Skin of body (tissue), 2 donors: ENCODE results near the gene SHKBP1. TPM values are rescaled to one million over a fixed set of nuclear protein-coding genes. Genes with fewer than 3 reads are reported as not detected.
"Not testable (repeated sequence)": the region's sequence is repeated elsewhere in the genome, so short reads cannot be mapped to it uniquely, and the experiment has no call there.

Source experiments
- DNase-seq: peaks from one replicate; lab custom pipeline; 2025; lab: John Stamatoyannopoulos, UW
- total RNA-seq: library from RNA; depleted of rRNA; stranded (reverse); fragments of >200 nt; gene quantifications from one replicate; pipeline ENCODE4 v1.2.3, GENCODE V29; 2014

Gene SHKBP1, protein sequence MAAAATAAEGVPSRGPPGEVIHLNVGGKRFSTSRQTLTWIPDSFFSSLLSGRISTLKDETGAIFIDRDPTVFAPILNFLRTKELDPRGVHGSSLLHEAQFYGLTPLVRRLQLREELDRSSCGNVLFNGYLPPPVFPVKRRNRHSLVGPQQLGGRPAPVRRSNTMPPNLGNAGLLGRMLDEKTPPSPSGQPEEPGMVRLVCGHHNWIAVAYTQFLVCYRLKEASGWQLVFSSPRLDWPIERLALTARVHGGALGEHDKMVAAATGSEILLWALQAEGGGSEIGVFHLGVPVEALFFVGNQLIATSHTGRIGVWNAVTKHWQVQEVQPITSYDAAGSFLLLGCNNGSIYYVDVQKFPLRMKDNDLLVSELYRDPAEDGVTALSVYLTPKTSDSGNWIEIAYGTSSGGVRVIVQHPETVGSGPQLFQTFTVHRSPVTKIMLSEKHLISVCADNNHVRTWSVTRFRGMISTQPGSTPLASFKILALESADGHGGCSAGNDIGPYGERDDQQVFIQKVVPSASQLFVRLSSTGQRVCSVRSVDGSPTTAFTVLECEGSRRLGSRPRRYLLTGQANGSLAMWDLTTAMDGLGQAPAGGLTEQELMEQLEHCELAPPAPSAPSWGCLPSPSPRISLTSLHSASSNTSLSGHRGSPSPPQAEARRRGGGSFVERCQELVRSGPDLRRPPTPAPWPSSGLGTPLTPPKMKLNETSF
- 12.3 TPM for total RNA-seq

DNA sequence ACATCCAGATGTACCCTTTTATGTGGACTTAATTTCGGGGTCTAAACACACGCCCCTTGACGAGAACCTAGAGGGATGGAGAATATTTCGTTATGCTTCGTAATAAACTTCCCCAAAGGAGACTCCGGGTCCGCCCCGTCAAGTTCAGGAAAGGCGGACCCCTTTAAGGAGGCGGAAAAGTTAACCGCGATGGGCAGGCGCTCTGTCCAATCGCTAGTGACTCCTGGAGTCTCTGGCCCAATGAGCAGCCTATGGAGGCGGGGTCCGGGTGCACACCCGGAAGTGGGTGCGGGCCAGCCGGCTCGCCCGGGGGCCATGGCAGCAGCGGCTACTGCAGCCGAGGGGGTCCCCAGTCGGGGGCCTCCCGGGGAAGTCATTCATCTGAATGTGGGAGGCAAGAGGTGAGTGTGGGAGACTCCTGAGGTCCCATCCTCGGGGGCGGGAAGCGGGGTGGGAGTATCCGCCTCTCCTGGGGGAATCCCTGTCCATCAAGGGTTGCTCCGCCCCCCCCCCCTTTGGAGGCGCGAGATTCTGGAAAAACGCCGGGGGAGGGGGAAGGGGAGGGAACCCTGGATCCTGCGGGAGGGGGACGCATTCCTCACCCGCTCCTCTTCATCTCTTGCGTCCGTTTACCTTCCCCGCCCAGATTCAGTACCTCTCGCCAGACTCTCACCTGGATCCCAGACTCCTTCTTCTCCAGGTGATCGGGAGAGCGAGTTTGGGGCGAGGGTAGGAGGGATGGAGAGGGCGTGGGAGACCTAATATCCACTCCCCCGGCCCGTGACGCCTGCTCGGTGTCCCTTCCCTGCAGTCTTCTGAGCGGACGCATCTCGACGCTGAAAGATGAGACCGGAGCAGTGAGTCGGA lies at the start of gene SHKBP1:
TSS of gene SHKBP1 (plus strand) at position 289 of the 867 bp plus-strand sequence. CDS start at position 316, 27 bp downstream.
- peak; percentile 93 for DNase-seq

DNA sequence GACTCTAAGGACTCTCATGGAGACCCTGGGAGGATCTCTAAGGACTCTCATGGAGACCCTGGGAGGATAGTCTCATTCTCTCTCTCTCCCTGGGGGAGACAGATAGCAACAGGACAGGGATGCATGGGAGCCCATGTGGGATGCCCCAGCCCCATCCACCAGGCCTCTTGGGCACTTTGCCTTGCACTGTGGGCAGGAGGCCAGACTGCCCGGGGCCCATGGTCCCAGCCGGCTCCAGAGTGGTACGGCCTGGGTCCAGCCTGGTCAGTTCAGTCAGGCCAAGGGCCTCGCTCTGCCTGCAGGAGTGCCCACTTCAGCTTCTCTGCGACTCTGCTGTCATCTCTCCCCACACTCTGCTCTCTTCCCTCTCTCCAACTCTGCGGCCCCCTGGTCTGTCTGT lies 48.6 kb upstream of the SHKBP1 start:
- DNase-seq: no peak

DNA sequence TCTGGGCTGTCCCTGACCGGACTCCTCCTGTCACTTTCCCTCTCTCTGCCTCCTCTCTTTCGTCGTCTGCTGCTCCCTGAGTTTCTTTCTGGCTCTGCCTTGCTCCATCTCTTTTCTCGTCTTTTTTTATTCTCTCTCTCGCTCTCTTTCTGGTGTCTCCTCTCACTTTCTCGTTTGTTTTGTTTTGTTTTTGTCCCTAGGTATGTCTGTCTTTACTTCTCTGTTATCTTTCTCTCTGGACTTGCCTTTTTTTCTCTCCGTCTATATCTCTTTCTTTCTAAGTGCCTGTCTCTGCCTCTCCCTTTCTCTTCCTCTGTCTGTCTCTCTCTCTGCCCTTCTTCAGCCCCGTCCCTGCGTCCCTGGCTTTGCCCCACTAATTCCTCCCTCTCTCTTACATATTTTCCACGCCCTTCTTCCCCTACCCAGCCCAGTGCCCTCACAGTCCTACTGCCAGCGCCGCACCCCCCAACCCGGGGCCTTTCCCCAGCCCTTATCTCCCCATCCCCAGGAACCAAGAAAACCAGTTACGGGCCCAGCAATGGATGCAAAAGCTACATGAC lies 48.1 kb upstream of the SHKBP1 start:
- DNase-seq: no peak

DNA sequence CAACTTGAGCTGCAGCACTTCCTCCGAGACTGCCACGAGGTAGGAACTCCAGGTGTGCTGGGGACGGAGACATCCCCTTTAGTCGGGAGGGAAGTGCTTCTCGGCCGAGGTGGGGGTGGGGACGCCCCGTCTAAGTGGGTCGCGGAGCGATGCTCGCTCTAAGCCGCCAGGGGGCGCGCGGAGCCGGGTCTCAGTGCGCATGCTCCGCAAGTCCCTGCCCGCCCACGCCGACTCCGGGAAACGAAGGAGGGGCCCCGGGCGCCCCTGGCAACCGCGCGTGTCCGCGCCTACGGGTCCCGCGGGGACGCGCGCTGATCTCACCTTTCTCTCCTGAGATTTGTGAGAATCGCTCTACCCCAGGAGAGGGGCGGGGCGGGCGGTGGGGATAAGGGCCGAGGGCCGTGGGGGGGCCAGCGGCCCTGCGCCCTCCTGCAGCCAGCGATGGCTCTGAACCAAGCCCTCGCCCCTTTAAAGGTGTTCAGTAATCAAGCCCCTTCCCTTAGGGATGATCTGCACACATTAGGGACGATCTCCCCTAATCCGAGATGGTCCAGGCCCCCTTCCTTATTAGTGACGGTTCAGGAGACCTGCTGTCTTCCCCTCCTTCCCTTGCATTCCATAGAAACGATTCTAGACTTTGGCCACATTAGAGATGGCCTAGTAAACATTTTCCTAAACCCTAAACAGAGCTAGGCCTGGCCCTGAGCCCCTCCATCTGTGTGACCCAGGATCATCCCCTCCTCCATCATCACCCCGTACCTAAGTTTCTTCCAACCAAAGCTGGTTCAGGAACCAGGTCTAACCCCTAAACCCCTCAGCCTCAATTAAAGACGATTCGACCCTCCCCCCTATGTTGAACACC lies 47.3 kb upstream of the SHKBP1 start:
- peak; percentile 83 for DNase-seq

DNA sequence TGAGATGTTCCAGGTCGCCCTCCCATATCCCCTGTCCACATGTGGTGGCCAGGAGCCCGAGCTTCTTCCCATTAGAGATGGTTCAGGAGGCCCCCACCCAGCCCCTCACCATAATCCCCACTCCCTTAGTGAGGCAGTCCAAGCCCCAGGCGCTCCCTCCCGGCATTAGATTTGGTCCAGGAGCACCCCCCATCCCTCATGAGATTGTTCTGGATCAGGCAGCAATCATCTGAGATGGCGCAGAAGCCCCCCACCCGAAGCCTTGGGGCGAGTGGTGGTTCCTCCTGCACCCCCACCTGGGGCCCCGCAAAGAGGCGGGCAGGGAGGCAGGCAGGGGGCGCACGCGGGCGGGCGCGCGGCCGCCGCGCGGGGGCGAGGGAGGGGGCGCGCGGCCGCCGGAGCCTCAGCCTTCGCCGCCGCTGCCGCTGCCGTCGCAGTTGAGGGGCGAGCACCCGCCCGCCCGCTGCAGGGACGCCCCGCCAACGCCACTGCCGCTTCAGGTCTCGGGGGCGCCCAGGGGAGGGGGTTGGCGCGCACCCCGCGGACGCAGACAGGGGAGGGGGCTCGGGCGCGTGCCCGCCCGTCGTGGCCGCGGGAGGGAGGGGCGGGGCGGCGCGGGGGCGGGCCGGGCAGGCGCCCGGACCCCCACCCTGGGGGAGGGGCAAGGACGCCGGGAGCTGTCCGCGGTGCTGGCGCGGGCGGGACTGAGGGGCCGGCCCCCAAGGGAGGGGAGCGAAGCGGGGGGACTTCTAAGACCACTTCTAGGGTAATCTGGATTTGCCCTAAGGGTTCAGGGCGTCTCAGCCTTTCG lies 46.4 kb upstream of the SHKBP1 start:
- no peak for DNase-seq

DNA sequence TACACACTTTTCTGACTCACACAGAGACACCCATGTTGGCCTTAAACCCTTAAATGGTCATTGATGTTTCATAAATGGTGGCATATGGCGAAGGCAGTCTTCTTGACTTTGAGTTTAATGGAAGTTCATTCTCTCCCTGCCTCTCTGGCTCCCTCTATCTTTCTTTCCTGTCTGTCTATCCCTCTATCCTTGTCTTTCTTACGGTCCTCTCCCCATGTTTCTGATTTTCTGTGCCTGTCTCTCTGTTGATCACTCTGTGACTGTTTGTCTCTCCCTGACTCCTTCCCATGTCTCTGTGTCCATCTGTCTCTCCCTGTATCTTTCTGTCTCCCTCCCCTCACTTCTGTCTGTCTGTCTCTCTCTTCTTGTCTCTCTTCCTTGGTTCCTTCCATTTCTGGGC lies 43.2 kb upstream of the SHKBP1 start:
- no peak for DNase-seq

DNA sequence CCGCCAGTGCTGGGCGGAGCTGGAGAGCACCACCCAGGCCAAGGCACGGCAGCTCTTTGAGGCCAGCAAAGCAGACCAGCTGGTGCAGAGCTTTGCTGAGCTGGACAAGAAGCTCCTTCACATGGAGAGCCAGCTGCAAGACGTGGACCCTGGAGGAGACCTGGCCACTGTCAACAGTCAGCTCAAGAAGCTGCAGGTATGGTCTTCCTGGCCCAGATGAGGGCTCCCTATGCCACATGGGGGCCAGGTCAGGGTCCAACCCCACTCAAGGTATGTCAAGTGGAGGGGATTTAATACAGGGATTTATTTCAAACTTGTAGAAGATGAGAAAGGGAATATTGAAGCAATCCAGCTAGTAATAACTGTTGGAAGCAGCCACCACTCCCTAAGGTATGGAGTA lies 42.5 kb upstream of the SHKBP1 start:
- DNase-seq: no peak

DNA sequence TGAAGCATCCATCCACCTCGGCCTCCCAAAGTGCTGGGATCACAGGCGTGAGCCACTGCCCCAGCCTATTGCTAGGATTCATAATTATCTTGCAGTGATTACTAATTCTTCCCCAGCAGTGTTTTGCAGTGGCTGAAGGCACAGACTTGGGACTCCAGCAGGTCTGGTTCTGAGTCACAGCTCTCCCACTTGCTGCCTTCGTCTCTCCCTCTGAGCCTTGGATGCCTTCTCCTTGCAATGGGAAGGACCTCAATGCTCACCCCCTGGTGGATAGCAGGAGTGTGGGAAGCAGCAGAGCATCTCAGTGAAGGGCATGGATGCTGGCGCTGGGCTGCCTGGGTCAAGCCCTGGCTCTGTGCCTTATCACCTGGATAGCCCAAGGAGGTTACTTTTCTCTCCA lies 37.6 kb upstream of the SHKBP1 start:
- no peak for DNase-seq

DNA sequence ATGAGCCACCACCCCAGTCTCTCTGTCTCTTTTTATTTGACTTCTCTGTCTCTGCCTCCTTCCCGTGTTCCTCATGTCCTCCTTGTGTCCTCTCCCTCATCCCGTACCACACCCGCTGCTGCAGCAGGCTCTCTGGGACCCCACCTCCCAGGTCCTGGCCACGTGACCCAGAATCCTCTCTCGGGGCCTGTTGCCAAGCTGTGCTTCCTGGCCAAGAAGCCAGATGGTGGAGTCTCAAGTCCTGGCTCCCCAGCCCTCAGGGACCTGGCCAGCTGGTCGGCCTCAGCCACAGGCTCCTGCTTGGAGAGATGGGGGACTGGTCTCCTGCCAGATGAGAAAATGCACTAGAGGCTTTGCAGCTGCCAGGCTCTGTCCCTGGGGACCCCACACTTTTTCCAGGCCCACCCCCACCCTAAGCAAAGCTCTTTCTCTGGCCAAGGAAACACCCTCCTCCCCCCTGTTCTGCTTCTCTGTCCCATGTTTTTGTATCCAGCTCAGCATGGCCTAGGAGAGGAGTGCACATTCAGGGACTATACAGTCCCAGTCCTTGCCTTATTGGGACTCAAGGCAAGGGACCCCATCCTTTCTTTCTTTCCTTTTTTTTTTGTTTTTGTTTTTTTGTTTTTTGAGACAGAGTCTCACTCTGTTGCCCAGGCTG lies 34.3 kb upstream of the SHKBP1 start:
- DNase-seq: peak; percentile 16

DNA sequence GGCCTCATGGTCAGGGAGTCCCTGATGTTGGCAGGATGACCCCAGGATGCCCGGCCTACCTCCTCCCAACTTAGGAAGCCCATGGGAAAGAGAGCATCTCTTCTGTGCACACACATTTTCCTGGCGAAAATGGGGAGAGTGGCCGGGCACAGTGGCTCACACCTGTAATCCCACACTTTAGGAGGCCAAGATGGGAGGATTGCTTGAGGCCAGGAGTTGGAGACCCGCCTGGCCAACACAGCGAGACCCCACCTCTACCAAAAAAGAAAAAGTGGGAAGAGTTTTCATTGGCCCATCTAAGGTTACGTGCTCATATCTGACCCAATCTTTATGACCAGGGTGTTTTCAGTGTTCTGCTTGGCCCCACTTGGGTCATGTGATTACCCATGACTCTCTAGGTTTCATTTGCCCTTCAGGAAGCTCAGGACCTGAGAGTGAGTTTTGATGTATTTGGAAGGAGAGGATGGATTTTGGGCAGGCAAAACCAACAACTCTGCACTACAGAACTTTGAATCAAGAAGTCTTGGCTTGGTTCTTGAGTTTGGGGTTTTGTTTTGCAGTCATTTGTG lies 33.6 kb upstream of the SHKBP1 start:
- no peak for DNase-seq

DNA sequence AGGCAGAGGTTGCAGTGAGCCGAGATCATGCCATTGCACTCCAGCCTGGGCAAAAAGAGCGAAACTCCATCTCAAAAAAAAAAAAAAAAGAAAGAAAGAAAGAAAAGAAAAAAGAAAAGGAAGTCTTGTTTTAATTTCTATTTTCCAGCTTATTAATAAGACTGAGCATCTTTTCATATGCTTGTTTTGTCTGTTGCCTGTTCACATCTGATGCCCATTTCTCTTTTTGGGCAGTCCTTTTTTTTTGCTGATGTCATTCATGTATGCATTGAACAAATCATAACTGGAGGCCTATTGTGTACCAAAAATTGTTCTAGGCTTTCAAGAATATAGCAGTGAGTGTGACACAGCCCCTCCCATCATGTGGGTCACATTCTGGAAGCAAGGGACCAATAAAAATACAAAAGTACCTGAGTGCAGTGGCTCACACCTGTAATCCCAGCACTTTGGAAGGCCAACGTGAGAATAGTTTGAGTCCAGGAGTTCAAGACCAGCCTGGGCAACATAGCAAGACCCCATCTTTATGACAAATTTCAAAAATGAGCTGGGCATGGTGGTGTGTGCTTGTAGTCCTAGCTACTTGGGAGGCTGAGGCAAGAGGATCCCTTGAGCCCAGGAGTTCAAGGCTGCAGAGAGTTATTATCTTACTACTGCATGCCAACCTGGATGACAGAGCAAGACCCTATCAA lies 30.4 kb upstream of the SHKBP1 start:
- DNase-seq: not testable (repeated sequence)

DNA sequence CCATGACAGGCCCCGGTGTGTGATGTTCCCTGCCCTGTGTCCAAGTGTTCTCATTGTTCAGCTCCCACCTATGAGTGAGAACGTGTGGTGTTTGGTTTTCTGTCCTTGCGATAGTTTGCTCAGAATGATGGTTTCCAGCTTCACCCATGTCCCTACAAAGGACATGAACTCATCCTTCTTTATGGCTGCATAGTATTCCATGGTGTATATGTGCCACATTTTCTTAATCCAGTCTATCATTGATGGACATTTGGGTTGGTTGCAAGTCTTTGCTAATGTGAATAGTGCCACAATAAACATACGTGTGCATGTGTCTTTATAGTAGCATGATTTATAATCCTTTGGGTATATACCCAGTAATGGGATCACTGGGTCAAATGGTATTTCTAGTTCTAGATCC lies 29.5 kb upstream of the SHKBP1 start:
- DNase-seq: not testable (repeated sequence)

DNA sequence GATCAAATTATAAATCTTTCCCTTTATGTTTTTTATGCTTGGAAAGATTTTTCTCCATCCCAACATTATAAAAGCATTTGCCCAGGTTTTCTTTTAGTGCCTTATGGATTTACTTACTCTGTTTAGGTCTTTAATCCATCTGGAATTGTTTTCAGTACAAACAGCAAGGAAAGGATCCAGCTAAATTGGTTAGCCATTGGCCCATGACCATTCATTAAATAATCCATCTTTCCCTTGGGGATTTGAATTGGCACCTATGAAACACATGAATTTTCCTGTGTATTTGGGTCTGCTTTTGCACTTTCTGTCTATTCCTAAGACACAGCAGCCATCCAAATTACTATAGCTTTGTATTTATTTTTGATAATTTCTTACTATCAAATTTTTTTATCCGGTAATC lies 28.8 kb upstream of the SHKBP1 start:
- no peak for DNase-seq

DNA sequence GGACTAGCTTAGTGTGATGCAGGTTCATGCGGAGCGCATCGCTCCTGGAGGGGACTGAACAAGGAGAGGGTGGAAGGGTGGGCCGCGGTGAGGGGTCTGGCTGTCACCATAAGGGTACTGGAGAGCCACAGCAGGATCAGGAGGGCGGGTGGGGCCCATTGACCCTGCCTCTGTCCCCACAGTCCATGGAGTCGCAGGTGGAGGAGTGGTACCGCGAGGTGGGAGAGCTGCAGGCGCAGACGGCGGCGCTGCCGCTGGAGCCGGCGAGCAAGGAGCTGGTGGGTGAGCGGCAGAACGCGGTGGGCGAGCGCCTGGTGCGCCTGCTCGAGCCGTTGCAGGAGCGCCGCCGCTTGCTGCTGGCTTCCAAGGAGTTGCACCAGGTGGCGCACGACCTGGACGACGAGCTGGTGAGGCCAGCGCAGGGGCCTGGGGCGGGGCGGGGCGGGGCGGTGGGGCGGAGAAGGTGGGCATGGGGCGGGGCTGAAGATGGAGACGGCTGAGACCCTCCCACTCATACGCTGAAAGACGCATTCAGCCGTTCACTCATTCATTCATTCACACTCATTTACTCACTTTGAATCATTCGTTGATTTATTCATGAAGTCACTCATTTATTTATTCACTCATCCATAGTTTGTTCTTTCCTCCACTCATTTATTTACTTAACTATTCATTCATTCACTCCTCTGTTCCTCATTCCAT lies 27.5 kb upstream of the SHKBP1 start:
- DNase-seq: no peak

DNA sequence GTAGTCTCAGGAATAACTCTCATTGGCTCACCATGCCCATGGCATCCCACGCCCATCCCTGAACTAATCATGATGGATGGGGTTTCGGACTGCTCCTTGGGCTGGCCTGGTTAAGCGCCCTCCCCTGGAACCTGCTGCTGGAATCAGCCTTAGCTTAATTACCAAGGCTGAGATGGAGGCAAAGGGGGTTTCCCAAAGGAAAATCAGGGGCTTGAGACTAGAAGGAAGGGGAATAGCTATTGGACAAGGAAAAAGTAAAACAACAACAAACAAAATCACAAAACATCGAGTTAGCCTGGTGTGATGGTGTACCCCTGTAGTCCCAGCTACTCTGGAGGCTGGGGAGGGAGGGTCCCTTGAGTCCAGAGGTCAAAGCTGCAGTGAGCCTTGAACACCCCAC lies 25.7 kb upstream of the SHKBP1 start:
- no peak for DNase-seq

DNA sequence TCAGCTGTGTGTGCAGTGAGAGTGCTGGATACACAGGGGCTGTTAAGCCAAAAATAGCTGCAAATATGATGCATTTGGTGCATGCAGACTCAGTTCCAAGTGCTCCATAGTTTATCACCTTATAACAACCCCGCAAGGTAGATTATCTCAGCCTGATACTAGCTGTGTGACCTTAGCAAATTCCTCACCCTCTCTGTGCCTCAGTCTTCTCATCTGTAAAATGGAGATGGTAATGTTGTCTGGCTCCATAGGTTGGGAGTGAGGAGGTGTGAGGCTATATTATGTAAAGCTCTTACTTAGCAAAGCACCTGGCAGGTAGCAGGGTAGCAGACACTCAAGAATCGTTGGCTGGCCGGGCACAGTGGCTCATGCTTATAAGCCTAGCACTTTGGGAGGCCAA lies 23.8 kb upstream of the SHKBP1 start:
- DNase-seq: no peak
